IPS-18a (cell line): ENCODE data around the gene CACNA1S.
A peak's percentile ranks its signal among the peaks of the same experiment; 100 is the strongest.

Source experiments
- H3K27ac ChIP-seq: one replicate; pipeline ENCODE4 v1.5.1; 2013; ENCODE audit warnings: low read length
- H3K27me3 ChIP-seq: one replicate; pipeline ENCODE4 v1.6.1; 2013; ENCODE audit warnings: mild to moderate bottlenecking, low read length; ENCODE audit not compliant: control insufficient read depth, insufficient read depth
- H3K36me3 ChIP-seq: one replicate; pipeline ENCODE4 v1.6.1; 2013; ENCODE audit warnings: low read depth, low read length; ENCODE audit not compliant: control insufficient read depth
- H3K4me1 ChIP-seq: one replicate; pipeline ENCODE4 v1.6.1; 2013; ENCODE audit warnings: low read depth, low read length; ENCODE audit not compliant: control insufficient read depth
- H3K4me3 ChIP-seq: one replicate; pipeline ENCODE4 v1.5.1; 2013; ENCODE audit warnings: low read length
- H3K9ac ChIP-seq: one replicate; pipeline ENCODE4 v1.6.1; 2013; ENCODE audit warnings: mild to moderate bottlenecking, low read length, moderate library complexity
- H3K9me3 ChIP-seq: one replicate; pipeline ENCODE4 v1.6.1; 2013; ENCODE audit warnings: low read depth, low read length; ENCODE audit not compliant: control insufficient read depth

The CACNA1S gene

GRCh38 chr1:201138311-201138840 is 26.1 kb upstream of the CACNA1S start:
- no peak overlapping the region for H3K4me3 ChIP-seq
- H3K27ac ChIP-seq, result no peak overlapping the region
- peaks cover 79% of the 10 kb centered on the region for H3K36me3 ChIP-seq
- no peaks in the 10 kb centered on the region for H3K27me3 ChIP-seq
- H3K4me1 ChIP-seq, result no peaks in the 10 kb centered on the region
- H3K9ac ChIP-seq, result no peak overlapping the region
- H3K9me3 ChIP-seq, result no peaks in the 10 kb centered on the region

DNA sequence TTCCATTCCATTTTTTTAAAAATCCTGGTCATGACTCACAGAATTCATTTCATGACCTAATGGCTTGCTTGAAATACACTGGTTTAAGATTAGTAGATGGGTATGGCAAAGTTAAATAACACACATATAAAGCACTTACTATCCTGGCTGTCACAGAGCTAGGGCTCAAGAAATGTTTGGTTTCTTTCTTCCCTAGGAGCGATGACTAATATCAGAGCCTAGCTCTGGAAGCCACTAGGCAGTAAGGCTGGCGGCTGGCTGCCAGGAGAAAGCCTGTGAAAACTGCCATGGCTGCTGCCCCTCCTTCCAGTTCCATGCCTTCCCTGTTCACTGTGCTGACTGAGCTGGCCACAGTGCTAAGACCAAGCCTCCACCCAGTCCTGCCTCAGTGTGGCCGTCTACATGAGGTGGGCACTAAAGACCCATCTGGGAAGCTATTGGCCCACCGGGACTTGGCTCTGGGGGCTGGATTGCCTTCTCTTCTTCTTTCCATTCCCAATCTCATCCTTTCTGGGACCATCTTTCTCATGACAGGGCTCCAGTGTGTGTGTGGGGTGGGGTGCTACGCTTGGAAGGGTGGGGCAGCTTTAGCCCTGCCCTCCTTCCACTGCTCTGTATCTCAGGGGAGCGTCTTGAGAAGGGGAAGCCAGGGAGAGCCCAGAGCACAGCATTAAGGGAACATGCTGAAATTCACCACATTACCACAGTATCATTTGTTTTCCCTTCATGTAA is 25.5 kb upstream of the CACNA1S start:
- Histone ChIP-seq H3K27me3 (no peaks in the 10 kb centered on the region), H3K9ac (no peak overlapping the region), H3K9me3 (no peaks in the 10 kb centered on the region), H3K36me3 (peaks cover 73% of the 10 kb centered on the region), H3K4me1 (no peaks in the 10 kb centered on the region), H3K4me3 (no peak overlapping the region), H3K27ac (no peak overlapping the region)

GRCh38 chr1:201137024-201137392 is 24.8 kb upstream of the CACNA1S start:
- no peaks in the 10 kb centered on the region for H3K4me1 ChIP-seq
- H3K27me3 ChIP-seq, result no peaks in the 10 kb centered on the region
- H3K4me3 ChIP-seq, result no peak overlapping the region
- H3K27ac ChIP-seq, result no peak overlapping the region
- H3K9me3 ChIP-seq, result no peaks in the 10 kb centered on the region
- no peak overlapping the region for H3K9ac ChIP-seq
- peaks cover 66% of the 10 kb centered on the region for H3K36me3 ChIP-seq

DNA sequence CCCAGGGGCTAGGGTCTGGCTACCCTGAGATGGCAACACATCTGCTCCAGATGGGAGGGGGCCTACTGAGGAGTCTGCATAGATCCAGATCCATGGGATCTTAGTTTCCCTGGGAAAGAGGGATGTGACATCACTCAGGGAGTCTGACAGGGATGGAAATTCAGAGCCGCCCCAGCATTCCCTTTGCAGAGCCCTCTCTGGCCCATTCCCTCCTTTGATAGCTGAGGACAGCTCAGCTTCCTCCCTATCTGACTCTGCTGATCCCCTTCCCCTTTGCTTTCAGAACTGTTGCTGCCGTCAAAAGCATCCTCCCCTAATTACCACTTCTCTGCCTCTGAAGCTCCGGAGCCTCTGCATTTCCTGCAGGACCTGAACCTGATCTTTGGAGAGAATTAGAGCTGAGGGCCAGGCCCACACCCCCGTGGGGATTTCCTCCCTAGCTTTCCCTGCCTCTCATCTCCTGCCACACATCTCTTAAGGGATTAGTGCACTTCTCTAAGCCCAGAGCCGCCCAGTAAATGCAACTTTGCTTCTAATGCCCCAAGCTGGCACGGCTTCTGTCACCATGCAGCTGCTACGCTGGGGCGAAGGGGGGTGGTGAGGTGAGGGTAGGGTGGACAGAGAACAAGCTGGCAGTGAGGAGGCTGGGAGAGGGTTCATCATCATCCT is 24.3 kb upstream of the CACNA1S start:
- H3K27me3 ChIP-seq, result no peaks in the 10 kb centered on the region
- H3K4me3 ChIP-seq, result no peak overlapping the region
- peaks cover 61% of the 10 kb centered on the region for H3K36me3 ChIP-seq
- H3K9me3 ChIP-seq, result no peaks in the 10 kb centered on the region
- H3K9ac ChIP-seq, result no peak overlapping the region
- H3K4me1 ChIP-seq, result no peaks in the 10 kb centered on the region
- no peak overlapping the region for H3K27ac ChIP-seq

DNA sequence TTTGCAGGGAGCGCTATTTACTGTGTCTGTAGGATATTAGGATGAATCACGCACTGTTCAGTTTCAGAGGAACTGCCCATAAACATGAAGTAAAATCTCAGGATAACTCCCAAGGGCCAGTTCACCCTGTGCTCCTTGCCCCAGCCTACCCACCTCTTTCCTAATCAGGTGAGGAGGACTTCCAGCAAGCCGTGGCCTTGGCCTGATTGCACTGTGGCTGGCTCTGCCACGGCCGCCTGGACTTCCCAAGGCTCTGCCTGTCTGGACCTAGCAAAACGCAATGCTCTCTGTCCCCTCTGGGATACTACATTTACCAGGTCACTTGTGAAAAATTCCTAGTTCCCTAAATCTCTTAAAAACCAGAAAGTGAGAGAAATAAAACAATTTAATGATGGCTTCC is 22.2 kb upstream of the CACNA1S start:
- no peak overlapping the region for H3K27ac ChIP-seq
- H3K9ac ChIP-seq, result no peak overlapping the region
- no peaks in the 10 kb centered on the region for H3K9me3 ChIP-seq
- H3K4me1 ChIP-seq, result no peaks in the 10 kb centered on the region
- no peaks in the 10 kb centered on the region for H3K27me3 ChIP-seq
- no peak overlapping the region for H3K4me3 ChIP-seq
- H3K36me3 ChIP-seq, result peaks cover 41% of the 10 kb centered on the region

DNA sequence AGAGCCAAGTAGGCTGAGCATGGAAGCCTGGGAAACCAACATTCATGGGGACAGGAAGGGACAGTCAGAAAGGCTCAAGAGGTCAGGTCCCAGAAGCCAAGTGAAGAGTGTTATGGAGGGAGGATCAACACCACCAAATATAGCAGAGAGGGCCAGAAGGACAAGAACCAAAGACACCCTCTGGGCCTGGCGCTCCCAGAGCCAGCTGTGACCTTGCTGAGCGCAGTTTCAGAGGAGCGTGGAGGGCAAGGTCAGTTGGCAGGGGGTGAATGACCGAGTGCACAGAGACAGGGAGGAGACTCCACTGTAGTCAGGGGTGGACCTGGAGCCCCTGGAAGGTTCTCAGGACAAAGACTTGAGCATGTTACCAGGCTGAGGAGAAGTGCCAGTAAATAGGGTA is 19.2 kb upstream of the CACNA1S start:
- no peaks in the 10 kb centered on the region for H3K27me3 ChIP-seq
- H3K4me1 ChIP-seq, result peaks cover 2% of the 10 kb centered on the region
- peaks cover 23% of the 10 kb centered on the region for H3K36me3 ChIP-seq
- no peak overlapping the region for H3K9ac ChIP-seq
- no peak overlapping the region for H3K4me3 ChIP-seq
- H3K27ac ChIP-seq, result no peak overlapping the region
- H3K9me3 ChIP-seq, result no peaks in the 10 kb centered on the region

DNA sequence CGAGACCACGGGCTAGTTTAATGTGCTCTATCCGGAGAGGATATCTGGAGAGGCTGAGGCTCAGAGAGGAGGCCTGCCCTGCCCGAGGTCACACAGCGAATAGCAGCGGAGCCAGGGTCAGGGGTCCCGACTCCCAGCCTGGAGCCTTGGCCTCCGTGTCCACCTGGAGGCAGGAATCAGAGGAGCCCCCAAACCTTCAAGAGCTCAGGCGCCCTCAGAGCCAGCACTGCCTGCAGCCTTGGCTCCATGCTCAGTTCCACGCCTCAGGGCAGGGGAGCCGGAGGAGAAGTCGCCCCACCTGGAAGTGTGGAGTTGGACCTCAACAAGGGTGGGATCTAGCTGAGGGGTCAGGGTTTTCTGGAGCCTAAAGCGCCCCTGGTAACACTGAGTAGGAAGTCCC is 16.7 kb upstream of the CACNA1S start:
- no peaks in the 10 kb centered on the region for H3K27me3 ChIP-seq
- no peak overlapping the region for H3K27ac ChIP-seq
- H3K9me3 ChIP-seq, result no peaks in the 10 kb centered on the region
- peaks cover 2% of the 10 kb centered on the region for H3K4me1 ChIP-seq
- H3K36me3 ChIP-seq, result peaks cover under 1% of the 10 kb centered on the region
- H3K4me3 ChIP-seq, result no peak overlapping the region
- H3K9ac ChIP-seq, result no peak overlapping the region

DNA sequence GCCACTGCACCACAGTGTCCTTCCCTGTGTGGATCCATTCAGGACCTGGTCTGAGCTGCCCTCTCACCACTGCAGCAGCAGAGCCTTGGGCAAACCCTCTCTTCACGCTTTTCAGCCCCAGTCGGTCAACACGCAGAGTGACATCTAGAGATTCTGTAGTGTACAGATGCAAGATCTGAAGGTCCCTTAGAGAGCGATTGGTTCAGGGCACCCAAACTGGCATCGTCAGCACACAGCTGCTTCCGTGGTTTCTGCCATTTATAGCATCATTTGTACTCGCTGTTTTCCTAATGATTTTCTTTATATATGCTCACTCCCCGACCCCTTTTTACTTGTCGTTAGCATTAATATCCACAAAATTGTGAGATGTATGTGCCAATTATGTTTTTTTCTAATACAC is 16.2 kb upstream of the CACNA1S start:
- H3K27ac ChIP-seq, result no peak overlapping the region
- no peak overlapping the region for H3K9ac ChIP-seq
- H3K27me3 ChIP-seq, result no peaks in the 10 kb centered on the region
- H3K4me3 ChIP-seq, result no peak overlapping the region
- H3K36me3 ChIP-seq, result no peaks in the 10 kb centered on the region
- no peaks in the 10 kb centered on the region for H3K9me3 ChIP-seq
- H3K4me1 ChIP-seq, result peaks cover 2% of the 10 kb centered on the region

DNA sequence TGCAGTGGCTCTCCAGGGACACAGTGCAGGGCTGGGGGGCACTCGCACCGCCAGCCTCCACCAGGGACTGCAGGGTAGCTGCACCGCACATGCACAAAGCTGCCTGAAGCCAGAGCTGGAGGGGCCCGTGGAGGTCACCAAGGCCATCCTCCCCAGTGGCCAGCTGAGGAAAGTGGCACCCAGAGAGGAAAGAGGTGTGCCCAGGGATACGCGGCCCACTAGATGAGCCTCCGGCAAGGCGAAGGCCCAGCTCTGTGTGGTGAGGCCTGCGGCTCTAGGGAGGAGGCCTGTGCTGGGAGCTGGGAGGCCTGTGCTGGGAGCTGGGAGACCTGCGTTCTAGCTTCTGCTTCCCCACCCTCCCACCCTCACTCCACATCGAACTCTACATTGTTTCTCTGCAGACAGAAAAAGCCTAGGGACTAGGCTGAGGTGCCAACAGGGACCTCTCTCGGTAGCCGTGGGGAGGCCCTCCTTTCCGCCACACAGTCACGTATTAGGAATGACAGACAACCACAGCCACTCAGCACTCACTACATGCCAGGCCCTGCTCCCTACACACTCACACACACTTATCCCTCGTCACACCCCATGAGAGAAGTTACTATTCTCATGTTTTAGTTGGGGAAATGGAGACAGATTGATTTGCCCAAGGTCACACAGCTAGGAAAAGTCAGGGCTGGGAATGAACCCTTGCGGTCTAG is 15.7 kb upstream of the CACNA1S start:
- Histone ChIP-seq H3K27ac (no peak overlapping the region), H3K36me3 (no peaks in the 10 kb centered on the region), H3K9ac (no peak overlapping the region), H3K4me1 (peaks cover 2% of the 10 kb centered on the region), H3K27me3 (no peaks in the 10 kb centered on the region), H3K4me3 (no peak overlapping the region), H3K9me3 (no peaks in the 10 kb centered on the region)

- Histone ChIP-seq H3K9ac (no peak within 1 kb of the TSS), H3K36me3 (no peaks in the 10 kb centered on the region), H3K4me1 (peaks cover 2% of the 10 kb centered on the region), H3K27ac (no peak within 1 kb of the TSS), H3K4me3 (peak within 1 kb of the TSS; percentile 13), H3K27me3 (no peaks in the 10 kb centered on the region), H3K9me3 (no peaks in the 10 kb centered on the region)
These were observed 14.9 kb upstream of the CACNA1S start, which contains the start of gene ASCL5 for GRCh38 chr1:201126832-201127754. Gene ASCL5, minus strand, starts transcription at chr1:201127184. Its CDS starts 11,812 bp downstream, at chr1:201115372.

DNA sequence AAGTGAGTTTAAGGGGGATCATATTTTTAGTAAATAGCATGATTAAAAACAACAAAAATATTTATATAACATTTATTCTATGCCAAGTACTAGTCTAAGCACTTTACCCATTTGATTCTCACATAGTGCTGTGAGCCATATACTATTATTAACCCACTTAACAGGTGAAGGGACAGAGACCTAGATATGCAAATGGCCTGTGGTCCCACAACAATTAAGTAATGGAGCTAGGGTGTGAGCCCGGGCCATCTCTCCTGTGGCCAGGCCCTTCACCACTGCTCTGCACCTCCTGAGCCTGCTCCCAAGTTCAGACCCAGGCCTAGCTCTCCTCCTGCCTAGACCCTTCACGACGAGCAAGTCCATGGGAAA is 14.2 kb upstream of the CACNA1S start:
- no peak overlapping the region for H3K27ac ChIP-seq
- no peaks in the 10 kb centered on the region for H3K9me3 ChIP-seq
- peaks cover 2% of the 10 kb centered on the region for H3K4me1 ChIP-seq
- H3K4me3 ChIP-seq, result no peak overlapping the region
- no peak overlapping the region for H3K9ac ChIP-seq
- no peaks in the 10 kb centered on the region for H3K27me3 ChIP-seq
- no peaks in the 10 kb centered on the region for H3K36me3 ChIP-seq
